GM18951 (cell line): ENCODE results near the gene SLC25A25.
"Not testable (repeated sequence)": the region's sequence is repeated elsewhere in the genome, so short reads cannot be mapped to it uniquely, and the experiment has no call there.

ENCODE experiments used
- POLR2A ChIP-seq: IDR thresholded peaks from 4 replicates; pipeline ENCODE4 v1.6.1; 2011; ENCODE audit warnings: mild to moderate bottlenecking; ENCODE audit not compliant: insufficient read length, insufficient read depth; ENCODE audit errors: extremely low read depth
- in situ Hi-C: fragments of 300-500 bp; cut with MboI; formaldehyde crosslinking; loops from one replicate; pipeline ENCODE4 v1.12.0; 2022; ENCODE audit warnings: low sequenced_read_pairs, mixed read lengths, inconsistent platforms; ENCODE audit not compliant: unreplicated experiment

SLC25A25 gene

DNA sequence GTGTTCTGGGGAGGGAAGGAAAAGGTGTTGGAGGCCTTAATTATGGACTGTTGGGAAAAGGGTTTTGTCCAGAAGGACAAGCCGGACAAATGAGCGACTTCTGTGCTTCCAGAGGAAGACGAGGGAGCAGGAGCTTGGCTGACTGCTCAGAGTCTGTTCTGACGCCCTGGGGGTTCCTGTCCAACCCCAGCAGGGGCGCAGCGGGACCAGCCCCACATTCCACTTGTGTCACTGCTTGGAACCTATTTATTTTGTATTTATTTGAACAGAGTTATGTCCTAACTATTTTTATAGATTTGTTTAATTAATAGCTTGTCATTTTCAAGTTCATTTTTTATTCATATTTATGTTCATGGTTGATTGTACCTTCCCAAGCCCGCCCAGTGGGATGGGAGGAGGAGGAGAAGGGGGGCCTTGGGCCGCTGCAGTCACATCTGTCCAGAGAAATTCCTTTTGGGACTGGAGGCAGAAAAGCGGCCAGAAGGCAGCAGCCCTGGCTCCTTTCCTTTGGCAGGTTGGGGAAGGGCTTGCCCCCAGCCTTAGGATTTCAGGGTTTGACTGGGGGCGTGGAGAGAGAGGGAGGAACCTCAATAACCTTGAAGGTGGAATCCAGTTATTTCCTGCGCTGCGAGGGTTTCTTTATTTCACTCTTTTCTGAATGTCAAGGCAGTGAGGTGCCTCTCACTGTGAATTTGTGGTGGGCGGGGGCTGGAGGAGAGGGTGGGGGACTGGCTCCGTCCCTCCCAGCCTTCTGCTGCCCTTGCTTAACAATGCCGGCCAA lies 40.4 kb downstream of the SLC25A25 start:
- no peak for TF ChIP-seq POLR2A
- in situ Hi-C loops: no loop called here

GRCh38 chr9:128109050-128109709 lies 41.1 kb downstream of the SLC25A25 start:
- in situ Hi-C loops: no loop called here
- TF ChIP-seq POLR2A: no peak

GRCh38 chr9:128111726-128112125 lies 43.7 kb downstream of the SLC25A25 start:
- in situ Hi-C loops: not testable (repeated sequence)

- in situ Hi-C loops: no loop called here
- no peak for TF ChIP-seq POLR2A
These were observed 45.7 kb downstream of the SLC25A25 start for GRCh38 chr9:128113526-128114325.

- TF ChIP-seq POLR2A: no peak
- in situ Hi-C loops: no loop called here
These were observed 46.5 kb downstream of the SLC25A25 start for GRCh38 chr9:128114326-128115186.

DNA sequence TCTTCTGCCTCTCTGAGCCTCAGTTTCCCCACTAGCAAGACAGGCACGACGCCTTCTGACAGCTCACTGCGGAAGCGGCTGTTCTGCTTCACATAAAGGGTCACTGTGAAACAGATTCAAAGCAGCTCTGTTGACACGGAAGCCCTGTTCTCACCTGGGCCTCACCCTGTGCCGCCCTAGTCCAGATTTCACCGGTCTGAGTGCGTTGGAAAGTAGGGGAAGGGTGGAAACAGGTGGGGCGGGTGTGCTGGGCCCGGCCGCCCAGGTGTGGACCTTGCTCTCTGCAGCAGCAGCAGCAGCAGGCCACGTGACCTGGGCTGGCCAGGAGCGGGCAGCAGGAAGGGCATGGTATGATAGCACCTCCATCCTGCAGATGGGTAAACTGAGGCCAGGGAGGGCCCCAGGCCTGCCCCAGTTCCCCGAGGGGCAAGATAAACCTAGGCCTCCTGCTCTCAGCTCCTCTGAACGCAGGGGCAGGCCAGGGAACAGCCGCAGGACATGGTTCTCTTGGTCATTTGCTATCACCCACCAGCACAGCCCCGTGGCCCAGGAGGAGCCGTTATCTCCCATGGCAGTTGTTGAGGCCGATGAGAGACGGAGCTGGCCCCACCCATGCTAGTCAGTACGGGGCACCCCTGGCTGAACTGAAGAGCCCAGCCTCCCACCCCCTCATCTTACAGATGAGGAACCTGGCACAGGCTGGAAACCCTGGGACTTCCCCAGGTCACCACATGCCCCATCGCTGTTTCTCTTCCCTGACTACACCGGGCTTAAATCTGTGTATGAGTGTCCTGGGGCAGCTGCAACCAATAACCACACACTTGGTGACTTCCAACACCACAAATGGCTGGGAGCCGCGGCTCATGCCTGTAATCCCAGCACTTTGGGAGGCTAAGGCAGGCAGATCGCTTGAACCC lies 47.4 kb downstream of the SLC25A25 start:
- in situ Hi-C loops: no loop called here
- no peak for TF ChIP-seq POLR2A

- in situ Hi-C loops: no loop called here
These were observed 48.4 kb downstream of the SLC25A25 start for GRCh38 chr9:128116104-128117083.

GRCh38 chr9:128117613-128118471 lies 49.8 kb downstream of the SLC25A25 start:
- in situ Hi-C loops: no loop called here
- no peak for TF ChIP-seq POLR2A

More at GRCh38 chr9:128116104-128117083, 48.4 kb downstream of the SLC25A25 start:
- TF ChIP-seq POLR2A: no peak

- in situ Hi-C loops: no loop called here
- no peak for TF ChIP-seq POLR2A
These were observed 50.4 kb downstream of the SLC25A25 start for GRCh38 chr9:128118472-128118857.
